GM06990 (cell line): ENCODE results near the gene LPP.

ENCODE experiments used
- DNase-seq: peaks from one replicate; pipeline ENCODE4 v3.0.0-alpha.2; 2011; ENCODE audit not compliant: insufficient read length; ENCODE audit errors: extremely low read depth
- H3K27me3 ChIP-seq: replicated peaks from 2 replicates; pipeline ENCODE4 v1.6.0; 2011; ENCODE audit warnings: low read length; ENCODE audit not compliant: control insufficient read depth, insufficient read depth
- H3K36me3 ChIP-seq: 2 replicates; pipeline ENCODE4 v1.5.1; 2011; ENCODE audit warnings: low read length; ENCODE audit not compliant: control insufficient read depth, insufficient read depth
- H3K4me3 ChIP-seq: replicated peaks from 2 replicates; pipeline ENCODE4 v1.5.1; 2011; ENCODE audit warnings: low read depth, mild to moderate bottlenecking, control low read depth, low read length
- CTCF ChIP-seq: IDR thresholded peaks from 2 replicates; pipeline ENCODE4 v1.5.1; 2011; ENCODE audit warnings: low read length, control low read depth, mild to moderate bottlenecking, inconsistent platforms; ENCODE audit not compliant: insufficient read depth, poor library complexity, severe bottlenecking

The LPP gene

GRCh38 chr3:188926111-188926510 lies 772.2 kb downstream of the LPP start:
- DNase-seq: no peak
- no peak for TF ChIP-seq CTCF
- H3K36me3 ChIP-seq: no peaks in the 10 kb centered on the region
- no peaks in the 10 kb centered on the region; the same call in 1 of the 2 replicates for H3K27me3 ChIP-seq
- no peak overlapping the region for H3K4me3 ChIP-seq

- no peak overlapping the region for H3K4me3 ChIP-seq
- H3K36me3 ChIP-seq: no peaks in the 10 kb centered on the region
- TF ChIP-seq CTCF: no peak
- no peaks in the 10 kb centered on the region; the same call in 1 of the 2 replicates for H3K27me3 ChIP-seq
- no peak for DNase-seq
These were observed 773.0 kb downstream of the LPP start for GRCh38 chr3:188926741-188927511.

GRCh38 chr3:188927971-188928370 lies 774.0 kb downstream of the LPP start:
- Histone ChIP-seq H3K27me3 (no peaks in the 10 kb centered on the region; the same call in 1 of the 2 replicates), H3K4me3 (no peak overlapping the region), H3K36me3 (no peaks in the 10 kb centered on the region)
- no peak for DNase-seq
- TF ChIP-seq CTCF: no peak

- Histone ChIP-seq H3K36me3 (no peaks in the 10 kb centered on the region), H3K4me3 (no peak overlapping the region), H3K27me3 (no peaks in the 10 kb centered on the region; the same call in 1 of the 2 replicates)
- TF ChIP-seq CTCF: no peak
- DNase-seq: no peak
These were observed 775.2 kb downstream of the LPP start for GRCh38 chr3:188929137-188929536.

GRCh38 chr3:188931036-188931435 lies 777.1 kb downstream of the LPP start:
- Histone ChIP-seq H3K4me3 (no peak overlapping the region), H3K36me3 (no peaks in the 10 kb centered on the region), H3K27me3 (no peaks in the 10 kb centered on the region)
- DNase-seq: no peak
- TF ChIP-seq CTCF: no peak
